Lower leg skin (tissue), 3 donors: ENCODE measurements around the gene KLKB1.

Experiments used
- POLR2A ChIP-seq, 2 donors: fragments of 450-650 bp; IDR thresholded peaks; one replicate each; pipeline ENCODE4 v1.6.1; 2016 to 2017; ENCODE audit warnings: antibody characterized with exemption in 2 of 2, mild to moderate bottlenecking in 1 of 2, moderate library complexity in 1 of 2
- TF ChIP-seq, protein P1 (sequence below), 3 donors: fragments of 450-650 bp; IDR thresholded peaks; one replicate each; pipeline ENCODE4 v1.5.1; 2016; ENCODE audit warnings: antibody characterized with exemption in 3 of 3, mild to moderate bottlenecking in 3 of 3, moderate library complexity in 2 of 3

DNA sequence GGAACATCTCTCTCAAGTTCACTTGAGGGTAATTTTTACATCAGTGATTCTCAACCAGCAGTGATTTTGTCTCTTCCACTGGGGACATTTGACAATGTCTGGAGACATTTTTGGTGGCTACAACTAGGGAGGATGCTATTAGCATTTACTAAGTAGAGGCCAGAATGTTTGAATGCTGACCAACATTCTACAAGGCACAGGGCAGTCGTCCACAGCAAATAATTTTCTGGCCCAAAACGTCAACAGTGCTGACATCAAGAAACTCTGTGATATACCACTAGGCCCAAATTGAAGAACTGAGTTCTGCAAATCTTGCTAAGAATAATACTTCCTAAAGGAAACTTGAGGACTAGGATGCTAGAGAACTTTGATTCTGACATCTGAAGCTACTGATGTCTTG, 7.1 kb downstream of the KLKB1 start:
- TF ChIP-seq, protein P1, sequence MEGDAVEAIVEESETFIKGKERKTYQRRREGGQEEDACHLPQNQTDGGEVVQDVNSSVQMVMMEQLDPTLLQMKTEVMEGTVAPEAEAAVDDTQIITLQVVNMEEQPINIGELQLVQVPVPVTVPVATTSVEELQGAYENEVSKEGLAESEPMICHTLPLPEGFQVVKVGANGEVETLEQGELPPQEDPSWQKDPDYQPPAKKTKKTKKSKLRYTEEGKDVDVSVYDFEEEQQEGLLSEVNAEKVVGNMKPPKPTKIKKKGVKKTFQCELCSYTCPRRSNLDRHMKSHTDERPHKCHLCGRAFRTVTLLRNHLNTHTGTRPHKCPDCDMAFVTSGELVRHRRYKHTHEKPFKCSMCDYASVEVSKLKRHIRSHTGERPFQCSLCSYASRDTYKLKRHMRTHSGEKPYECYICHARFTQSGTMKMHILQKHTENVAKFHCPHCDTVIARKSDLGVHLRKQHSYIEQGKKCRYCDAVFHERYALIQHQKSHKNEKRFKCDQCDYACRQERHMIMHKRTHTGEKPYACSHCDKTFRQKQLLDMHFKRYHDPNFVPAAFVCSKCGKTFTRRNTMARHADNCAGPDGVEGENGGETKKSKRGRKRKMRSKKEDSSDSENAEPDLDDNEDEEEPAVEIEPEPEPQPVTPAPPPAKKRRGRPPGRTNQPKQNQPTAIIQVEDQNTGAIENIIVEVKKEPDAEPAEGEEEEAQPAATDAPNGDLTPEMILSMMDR (IDR thresholded peaks at IDR 0.05): no peak
- no peak for TF ChIP-seq POLR2A (IDR thresholded peaks at IDR 0.05)
